IPS-11a (cell line): ENCODE data around the gene OR1I1.
A peak's percentile ranks its signal among the peaks of the same experiment; 100 is the strongest.
"Not testable (repeated sequence)": the region's sequence is repeated elsewhere in the genome, so short reads cannot be mapped to it uniquely, and the experiment has no call there.

ENCODE experiments used
- H3K4me3 ChIP-seq: one replicate; pipeline ENCODE4 v1.5.1; 2013; ENCODE audit warnings: low read depth, low read length, control low read depth

The OR1I1 gene

GRCh38 chr19:15097980-15098379 lies 16.0 kb downstream of the OR1I1 start:
- H3K4me3 ChIP-seq: not testable (repeated sequence)

DNA sequence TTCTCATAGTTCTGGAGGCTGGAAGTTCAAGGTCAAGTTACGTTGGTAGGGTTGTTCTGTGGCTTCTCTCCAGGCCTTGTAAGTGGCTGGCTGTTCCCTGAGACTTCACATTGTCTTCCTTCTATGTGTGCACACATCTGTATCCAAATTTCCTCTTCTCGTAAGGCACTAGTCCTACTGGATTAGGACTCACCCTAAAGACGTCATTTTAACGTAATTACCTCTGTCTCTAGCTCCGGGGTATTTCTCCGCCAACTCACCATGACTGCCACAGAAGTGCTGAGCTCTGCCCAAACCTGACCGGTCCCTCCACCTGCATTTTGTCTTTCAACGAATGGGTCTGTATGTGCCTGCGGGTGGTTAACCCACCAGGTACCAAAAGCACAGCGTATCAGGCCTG lies 16.4 kb downstream of the OR1I1 start:
- no peak overlapping the region for H3K4me3 ChIP-seq

- no peak overlapping the region for H3K4me3 ChIP-seq
Measured at GRCh38 chr19:15099017-15099582, 17.1 kb downstream of the OR1I1 start.

DNA sequence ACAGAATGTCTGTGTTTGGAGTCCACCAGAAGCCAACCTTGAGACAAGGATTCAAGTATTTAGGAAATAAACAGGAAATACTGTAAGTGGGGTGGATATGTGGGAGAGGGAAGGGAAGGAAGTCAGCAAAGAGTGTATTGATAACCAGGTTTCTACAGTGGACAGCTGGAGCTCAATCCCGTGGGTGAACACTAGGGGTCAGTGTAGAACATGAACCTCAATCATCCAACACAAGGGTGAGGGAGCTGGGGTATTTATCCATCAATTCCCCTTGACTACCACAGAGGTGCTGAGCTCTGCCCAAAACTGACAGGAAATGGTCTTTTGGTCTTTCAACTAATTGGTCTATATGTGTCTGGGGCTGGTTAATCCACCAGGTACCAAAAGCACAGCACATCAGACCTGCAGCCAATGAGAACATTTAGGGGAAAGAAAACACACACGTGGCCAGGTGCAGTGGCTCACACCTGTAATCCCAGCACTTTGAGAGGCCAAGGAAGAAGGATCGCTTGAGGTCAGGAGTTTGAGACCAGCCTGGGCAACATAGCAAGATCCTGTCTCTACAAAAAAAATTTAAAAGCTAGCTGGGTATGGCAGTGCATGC lies 19.6 kb downstream of the OR1I1 start:
- H3K4me3 ChIP-seq: no peak overlapping the region

DNA sequence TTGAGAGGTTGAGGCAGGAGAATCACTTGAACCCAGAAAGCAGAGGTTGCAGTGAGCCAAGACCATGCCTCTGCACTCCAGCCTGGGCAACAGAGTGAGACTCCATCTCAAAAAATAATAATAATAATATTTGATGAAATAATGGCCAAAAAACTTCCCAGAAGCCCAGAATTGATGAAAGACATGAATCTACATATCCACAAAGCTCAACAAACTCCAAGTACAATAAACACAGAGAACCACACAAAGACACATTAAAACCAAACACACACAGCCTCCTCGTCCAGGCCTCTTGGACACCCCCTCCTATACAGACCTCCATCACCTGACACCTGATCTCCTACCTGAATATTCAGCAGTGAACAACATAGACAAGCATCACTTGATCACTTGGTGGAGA lies 22.0 kb downstream of the OR1I1 start:
- H3K4me3 ChIP-seq: no peak overlapping the region

GRCh38 chr19:15104411-15104810 lies 22.4 kb downstream of the OR1I1 start:
- no peak overlapping the region for H3K4me3 ChIP-seq

GRCh38 chr19:15105044-15105443 lies 23.0 kb downstream of the OR1I1 start:
- no peak overlapping the region for H3K4me3 ChIP-seq

GRCh38 chr19:15107061-15108010 lies 25.3 kb downstream of the OR1I1 start, which contains the start of gene SYDE1:
TSS of gene SYDE1 (plus strand) at chr19:15107401. CDS start at chr19:15107434, 33 bp downstream.
- peak within 1 kb of the TSS; percentile 60 for H3K4me3 ChIP-seq

- H3K4me3 ChIP-seq: peak overlapping the region; percentile 58
Measured at GRCh38 chr19:15108145-15108844, 26.3 kb downstream of the OR1I1 start.

- H3K4me3 ChIP-seq: no peak overlapping the region
Measured at GRCh38 chr19:15108845-15109767, 27.1 kb downstream of the OR1I1 start.

- no peak overlapping the region for H3K4me3 ChIP-seq
Measured at GRCh38 chr19:15109768-15110417, 27.9 kb downstream of the OR1I1 start.

GRCh38 chr19:15110418-15110815 lies 28.4 kb downstream of the OR1I1 start:
- H3K4me3 ChIP-seq: no peak overlapping the region

- no peak overlapping the region for H3K4me3 ChIP-seq
Measured at GRCh38 chr19:15111758-15112157, 29.7 kb downstream of the OR1I1 start.

- H3K4me3 ChIP-seq: no peak overlapping the region
Measured at GRCh38 chr19:15112385-15112784, 30.4 kb downstream of the OR1I1 start.

GRCh38 chr19:15113245-15114152 lies 31.5 kb downstream of the OR1I1 start:
- no peak overlapping the region for H3K4me3 ChIP-seq

- H3K4me3 ChIP-seq: no peak overlapping the region
Measured at GRCh38 chr19:15114153-15114540, 32.1 kb downstream of the OR1I1 start.

DNA sequence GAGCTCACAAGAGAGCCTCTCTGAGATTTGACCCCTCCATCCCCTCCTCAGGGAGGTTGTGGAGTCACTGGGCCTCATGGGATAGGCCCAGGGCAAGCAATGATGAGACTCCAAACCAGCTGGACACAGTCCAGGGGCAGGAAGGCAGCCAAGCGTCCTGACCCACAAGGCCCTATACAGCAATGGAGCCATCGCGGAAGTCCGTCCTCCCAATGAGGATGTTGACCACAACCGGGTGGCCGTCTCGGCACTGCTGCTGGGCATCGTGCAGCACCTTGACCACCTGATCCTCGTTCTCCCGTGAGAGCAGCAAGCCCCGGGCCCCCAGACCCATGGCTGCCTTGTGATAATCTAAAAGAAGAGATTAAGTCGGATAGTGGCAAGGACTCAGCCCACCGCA lies 33.1 kb downstream of the OR1I1 start:
- H3K4me3 ChIP-seq: no peak overlapping the region

DNA sequence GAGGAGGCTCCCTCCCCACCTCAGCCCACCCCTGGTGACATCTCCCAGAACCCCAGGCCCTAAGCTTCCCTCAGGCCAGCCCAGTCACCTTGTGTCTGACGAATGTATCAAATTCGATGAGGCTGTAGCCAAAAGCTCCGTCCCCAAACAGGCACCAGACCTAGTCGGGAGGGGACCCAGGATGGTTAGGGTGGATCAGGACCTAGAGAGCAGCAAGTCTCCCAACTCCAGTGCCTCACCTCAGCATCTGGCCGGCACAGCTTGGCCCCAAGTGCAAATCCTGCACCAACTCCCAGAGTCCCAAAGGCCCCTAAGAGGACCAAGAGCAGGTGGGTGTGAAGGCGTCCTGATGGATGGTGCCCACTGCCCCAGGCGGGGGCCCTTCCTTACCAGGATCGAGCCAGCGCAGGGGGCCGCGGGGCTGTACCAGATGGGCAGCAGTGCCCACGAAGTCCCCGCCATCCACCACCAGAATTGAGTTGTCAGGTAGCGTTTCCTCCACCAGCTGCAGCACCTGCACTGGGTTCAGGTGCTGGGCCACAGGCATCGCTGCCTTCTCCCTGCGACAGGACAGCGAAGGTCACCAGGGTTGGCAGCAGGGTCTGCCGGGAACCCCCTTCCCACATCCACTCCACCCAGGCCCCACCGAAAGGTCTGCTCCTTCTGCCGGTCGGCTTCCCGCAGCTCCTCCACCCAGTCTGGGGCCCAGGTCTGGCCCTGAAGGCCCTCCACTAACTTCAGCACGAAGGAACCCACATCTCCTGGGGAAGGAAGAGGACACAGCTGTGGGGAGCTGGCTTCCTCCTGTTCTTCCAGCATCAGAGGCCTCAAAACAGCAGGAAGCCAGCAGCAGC lies 34.0 kb downstream of the OR1I1 start:
- no peak overlapping the region for H3K4me3 ChIP-seq
